Measurements from ENCODE around the gene EFNA5. TPM values are rescaled to one million over a fixed set of nuclear protein-coding genes. Genes with fewer than 3 reads are reported as not detected.

The EFNA5 gene
- total RNA-seq, 1 experiment from 2014 or later = 0.22 TPM

- Histone ChIP-seq H3K9ac (ENCODE audit: low read length) (no peak overlapping the region), H3K4me2 (ENCODE audit: low read length) (no peak overlapping the region), H3K27ac (ENCODE audit: low read depth, low read length) (no peak overlapping the region), H3K9me2 (ENCODE audit: insufficient read depth) (no peaks in the 10 kb centered on the region), H3K79me2 (ENCODE audit: insufficient read depth, low read length) (no peaks in the 10 kb centered on the region), H3K9me3 (ENCODE audit: control insufficient read depth in 1 of 2, insufficient read depth in 1 of 2, low read depth in 1 of 2, low read length in 2 of 2) (no peaks in the 10 kb centered on the region), H2AFZ (ENCODE audit: low read depth, low read length, poor library complexity, severe bottlenecking) (no peak overlapping the region), H3K36me3 (ENCODE audit: control insufficient read depth in 1 of 2, insufficient read depth in 2 of 2, low read length in 2 of 2) (no peaks in the 10 kb centered on the region), H3K4me1 (ENCODE audit: control insufficient read depth in 1 of 2, insufficient read depth in 2 of 2, low read length in 2 of 2) (peaks cover 7 to 13% of the 10 kb centered on the region in 2 experiments), H3K4me3 (replicated peaks in 1 of 2; ENCODE audit: low read depth in 1 of 2, low read length in 2 of 2) (no peak overlapping the region), H3K27me3 (ENCODE audit: insufficient read depth, low read length) (no peaks in the 10 kb centered on the region), H4K20me1 (ENCODE audit: insufficient read depth) (no peaks in the 10 kb centered on the region)
- RAD21 ChIA-PET (ENCODE audit: low non-redundant PET in 1 of 2, low total read pairs in 2 of 2, uncharacterized antibody in 2 of 2, unreplicated experiment in 2 of 2) = no interaction called here
- POLR2A ChIA-PET = no interaction called here
- no peak for DNase-seq (ENCODE audit: low read depth, low spot score)
- TF ChIP-seq, protein P1, sequence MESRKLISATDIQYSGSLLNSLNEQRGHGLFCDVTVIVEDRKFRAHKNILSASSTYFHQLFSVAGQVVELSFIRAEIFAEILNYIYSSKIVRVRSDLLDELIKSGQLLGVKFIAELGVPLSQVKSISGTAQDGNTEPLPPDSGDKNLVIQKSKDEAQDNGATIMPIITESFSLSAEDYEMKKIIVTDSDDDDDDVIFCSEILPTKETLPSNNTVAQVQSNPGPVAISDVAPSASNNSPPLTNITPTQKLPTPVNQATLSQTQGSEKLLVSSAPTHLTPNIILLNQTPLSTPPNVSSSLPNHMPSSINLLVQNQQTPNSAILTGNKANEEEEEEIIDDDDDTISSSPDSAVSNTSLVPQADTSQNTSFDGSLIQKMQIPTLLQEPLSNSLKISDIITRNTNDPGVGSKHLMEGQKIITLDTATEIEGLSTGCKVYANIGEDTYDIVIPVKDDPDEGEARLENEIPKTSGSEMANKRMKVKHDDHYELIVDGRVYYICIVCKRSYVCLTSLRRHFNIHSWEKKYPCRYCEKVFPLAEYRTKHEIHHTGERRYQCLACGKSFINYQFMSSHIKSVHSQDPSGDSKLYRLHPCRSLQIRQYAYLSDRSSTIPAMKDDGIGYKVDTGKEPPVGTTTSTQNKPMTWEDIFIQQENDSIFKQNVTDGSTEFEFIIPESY (IDR thresholded peaks at IDR 0.05; ENCODE audit: extremely low read depth, insufficient replicate concordance, low read length) = no peak
- no peak for TF ChIP-seq SRF (IDR thresholded peaks at IDR 0.05; ENCODE audit: low read depth)
- no peak for TF ChIP-seq POLR2A (IDR thresholded peaks at IDR 0.05; ENCODE audit: borderline replicate concordance, extremely low read depth, insufficient read depth, insufficient read length)
- no peak for TF ChIP-seq EZH2phosphoT487 (IDR thresholded peaks at IDR 0.05; ENCODE audit: borderline replicate concordance)
- TF ChIP-seq ZNF274 (IDR thresholded peaks at IDR 0.05; ENCODE audit: low read depth, low read length) = no peak
- no peak for TF ChIP-seq EGR1 (IDR thresholded peaks at IDR 0.05; ENCODE audit: low read depth)
- TF ChIP-seq ELF1 (IDR thresholded peaks at IDR 0.05; ENCODE audit: borderline replicate concordance, low read depth) = no peak
- TF ChIP-seq, protein P2, sequence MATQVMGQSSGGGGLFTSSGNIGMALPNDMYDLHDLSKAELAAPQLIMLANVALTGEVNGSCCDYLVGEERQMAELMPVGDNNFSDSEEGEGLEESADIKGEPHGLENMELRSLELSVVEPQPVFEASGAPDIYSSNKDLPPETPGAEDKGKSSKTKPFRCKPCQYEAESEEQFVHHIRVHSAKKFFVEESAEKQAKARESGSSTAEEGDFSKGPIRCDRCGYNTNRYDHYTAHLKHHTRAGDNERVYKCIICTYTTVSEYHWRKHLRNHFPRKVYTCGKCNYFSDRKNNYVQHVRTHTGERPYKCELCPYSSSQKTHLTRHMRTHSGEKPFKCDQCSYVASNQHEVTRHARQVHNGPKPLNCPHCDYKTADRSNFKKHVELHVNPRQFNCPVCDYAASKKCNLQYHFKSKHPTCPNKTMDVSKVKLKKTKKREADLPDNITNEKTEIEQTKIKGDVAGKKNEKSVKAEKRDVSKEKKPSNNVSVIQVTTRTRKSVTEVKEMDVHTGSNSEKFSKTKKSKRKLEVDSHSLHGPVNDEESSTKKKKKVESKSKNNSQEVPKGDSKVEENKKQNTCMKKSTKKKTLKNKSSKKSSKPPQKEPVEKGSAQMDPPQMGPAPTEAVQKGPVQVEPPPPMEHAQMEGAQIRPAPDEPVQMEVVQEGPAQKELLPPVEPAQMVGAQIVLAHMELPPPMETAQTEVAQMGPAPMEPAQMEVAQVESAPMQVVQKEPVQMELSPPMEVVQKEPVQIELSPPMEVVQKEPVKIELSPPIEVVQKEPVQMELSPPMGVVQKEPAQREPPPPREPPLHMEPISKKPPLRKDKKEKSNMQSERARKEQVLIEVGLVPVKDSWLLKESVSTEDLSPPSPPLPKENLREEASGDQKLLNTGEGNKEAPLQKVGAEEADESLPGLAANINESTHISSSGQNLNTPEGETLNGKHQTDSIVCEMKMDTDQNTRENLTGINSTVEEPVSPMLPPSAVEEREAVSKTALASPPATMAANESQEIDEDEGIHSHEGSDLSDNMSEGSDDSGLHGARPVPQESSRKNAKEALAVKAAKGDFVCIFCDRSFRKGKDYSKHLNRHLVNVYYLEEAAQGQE (IDR thresholded peaks at IDR 0.05; ENCODE audit: low read depth) = no peak
- TF ChIP-seq, protein P3, sequence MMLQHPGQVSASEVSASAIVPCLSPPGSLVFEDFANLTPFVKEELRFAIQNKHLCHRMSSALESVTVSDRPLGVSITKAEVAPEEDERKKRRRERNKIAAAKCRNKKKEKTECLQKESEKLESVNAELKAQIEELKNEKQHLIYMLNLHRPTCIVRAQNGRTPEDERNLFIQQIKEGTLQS (IDR thresholded peaks at IDR 0.05) = no peak
- TF ChIP-seq, protein P4, sequence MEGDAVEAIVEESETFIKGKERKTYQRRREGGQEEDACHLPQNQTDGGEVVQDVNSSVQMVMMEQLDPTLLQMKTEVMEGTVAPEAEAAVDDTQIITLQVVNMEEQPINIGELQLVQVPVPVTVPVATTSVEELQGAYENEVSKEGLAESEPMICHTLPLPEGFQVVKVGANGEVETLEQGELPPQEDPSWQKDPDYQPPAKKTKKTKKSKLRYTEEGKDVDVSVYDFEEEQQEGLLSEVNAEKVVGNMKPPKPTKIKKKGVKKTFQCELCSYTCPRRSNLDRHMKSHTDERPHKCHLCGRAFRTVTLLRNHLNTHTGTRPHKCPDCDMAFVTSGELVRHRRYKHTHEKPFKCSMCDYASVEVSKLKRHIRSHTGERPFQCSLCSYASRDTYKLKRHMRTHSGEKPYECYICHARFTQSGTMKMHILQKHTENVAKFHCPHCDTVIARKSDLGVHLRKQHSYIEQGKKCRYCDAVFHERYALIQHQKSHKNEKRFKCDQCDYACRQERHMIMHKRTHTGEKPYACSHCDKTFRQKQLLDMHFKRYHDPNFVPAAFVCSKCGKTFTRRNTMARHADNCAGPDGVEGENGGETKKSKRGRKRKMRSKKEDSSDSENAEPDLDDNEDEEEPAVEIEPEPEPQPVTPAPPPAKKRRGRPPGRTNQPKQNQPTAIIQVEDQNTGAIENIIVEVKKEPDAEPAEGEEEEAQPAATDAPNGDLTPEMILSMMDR (IDR thresholded peaks at IDR 0.05 in 2 of 3, conservative IDR thresholded peaks at IDR 0.05 in 1 of 3; ENCODE audit: borderline replicate concordance in 1 of 3, insufficient read depth in 1 of 3, low read depth in 2 of 3, low read length in 2 of 3) = no peak
- TF ChIP-seq EZH2 (IDR thresholded peaks at IDR 0.05) = no peak
- no peak for TF ChIP-seq JUND (IDR thresholded peaks at IDR 0.05)
- no peak for TF ChIP-seq ZFX (IDR thresholded peaks at IDR 0.05)
- no peak for TF ChIP-seq POLR2AphosphoS5 (IDR thresholded peaks at IDR 0.05; ENCODE audit: low read depth, low read length)
- no peak for TF ChIP-seq SIN3A (IDR thresholded peaks at IDR 0.05; ENCODE audit: low read depth)
- no peak for TF ChIP-seq CBX3 (IDR thresholded peaks at IDR 0.05; ENCODE audit: low read depth)
- no peak for ATAC-seq
- CTCF ChIA-PET = no interaction called here
- BruUV-seq (replicated peaks) = no TSS peak
- intact Hi-C loops (cut with micrococcal nuclease) = no loop called here
Measured at GRCh38 chr5:107376546-107377276, 294.0 kb downstream of the EFNA5 start.
